Bronchial epithelial cell (primary cell): ENCODE results near the gene ELAPOR1. TPM values are rescaled to one million over a fixed set of nuclear protein-coding genes. Genes with fewer than 3 reads are reported as not detected.

Experiments used
- DNase-seq: peaks from one replicate; pipeline ENCODE4 v3.0.0-alpha.2; 2010; ENCODE audit warnings: low read depth
- FAIRE-seq: peaks from 2 replicates; lab custom pipeline; 2011; peaks lifted over from hg19 to GRCh38; lab: Jason Lieb, UNC
- H3K27me3 ChIP-seq: 2 replicates; pipeline ENCODE4 v1.5.1; 2011; ENCODE audit warnings: low read length; ENCODE audit not compliant: control insufficient read depth, insufficient read depth
- H3K36me3 ChIP-seq: 2 replicates; pipeline ENCODE4 v1.5.1; 2011; ENCODE audit warnings: low read length; ENCODE audit not compliant: control insufficient read depth, insufficient read depth
- H3K4me3 ChIP-seq: 2 replicates; pipeline ENCODE4 v1.5.1; 2011; ENCODE audit warnings: mild to moderate bottlenecking, low read depth, low read length, control low read depth
- total RNA-seq: library from RNA; depleted of rRNA; stranded (reverse); fragments of >200 nt; gene quantifications from 2 replicates; pipeline ENCODE4 v1.2.1, GENCODE V29; 2014
- TF ChIP-seq, protein P1 (sequence below): IDR thresholded peaks from 2 replicates; pipeline ENCODE4 v1.5.1; 2011; ENCODE audit warnings: mild to moderate bottlenecking, moderate library complexity, low read length, control low read depth, inconsistent platforms; ENCODE audit not compliant: insufficient read depth, severe bottlenecking

ELAPOR1 gene
- total RNA-seq, 1 donor from 2014 or later = not detected

DNA sequence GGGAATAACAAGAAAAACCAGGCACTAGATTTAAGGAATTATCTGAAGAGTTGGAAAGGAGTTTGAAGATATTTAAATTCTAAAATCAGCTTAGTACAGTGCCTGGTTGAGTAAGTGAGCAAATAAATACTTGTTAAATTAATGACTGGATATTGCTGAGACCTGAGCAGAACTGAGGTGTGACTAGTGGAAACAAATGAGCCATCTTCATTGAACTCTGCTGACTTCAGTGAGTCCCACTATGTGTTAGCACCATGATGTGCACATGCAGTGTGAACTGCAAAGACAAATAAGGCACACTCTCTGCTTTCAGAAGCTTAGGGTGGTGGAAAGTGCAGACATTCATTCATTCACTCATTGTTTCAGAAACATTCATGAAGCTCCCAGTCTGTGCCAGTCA is 48.7 kb downstream of the ELAPOR1 start:
- no peaks in the 10 kb centered on the region for H3K36me3 ChIP-seq
- no peak for FAIRE-seq
- TF ChIP-seq, protein P1, sequence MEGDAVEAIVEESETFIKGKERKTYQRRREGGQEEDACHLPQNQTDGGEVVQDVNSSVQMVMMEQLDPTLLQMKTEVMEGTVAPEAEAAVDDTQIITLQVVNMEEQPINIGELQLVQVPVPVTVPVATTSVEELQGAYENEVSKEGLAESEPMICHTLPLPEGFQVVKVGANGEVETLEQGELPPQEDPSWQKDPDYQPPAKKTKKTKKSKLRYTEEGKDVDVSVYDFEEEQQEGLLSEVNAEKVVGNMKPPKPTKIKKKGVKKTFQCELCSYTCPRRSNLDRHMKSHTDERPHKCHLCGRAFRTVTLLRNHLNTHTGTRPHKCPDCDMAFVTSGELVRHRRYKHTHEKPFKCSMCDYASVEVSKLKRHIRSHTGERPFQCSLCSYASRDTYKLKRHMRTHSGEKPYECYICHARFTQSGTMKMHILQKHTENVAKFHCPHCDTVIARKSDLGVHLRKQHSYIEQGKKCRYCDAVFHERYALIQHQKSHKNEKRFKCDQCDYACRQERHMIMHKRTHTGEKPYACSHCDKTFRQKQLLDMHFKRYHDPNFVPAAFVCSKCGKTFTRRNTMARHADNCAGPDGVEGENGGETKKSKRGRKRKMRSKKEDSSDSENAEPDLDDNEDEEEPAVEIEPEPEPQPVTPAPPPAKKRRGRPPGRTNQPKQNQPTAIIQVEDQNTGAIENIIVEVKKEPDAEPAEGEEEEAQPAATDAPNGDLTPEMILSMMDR = no peak
- DNase-seq = no peak
- no peak overlapping the region for H3K4me3 ChIP-seq
- no peaks in the 10 kb centered on the region for H3K27me3 ChIP-seq

DNA sequence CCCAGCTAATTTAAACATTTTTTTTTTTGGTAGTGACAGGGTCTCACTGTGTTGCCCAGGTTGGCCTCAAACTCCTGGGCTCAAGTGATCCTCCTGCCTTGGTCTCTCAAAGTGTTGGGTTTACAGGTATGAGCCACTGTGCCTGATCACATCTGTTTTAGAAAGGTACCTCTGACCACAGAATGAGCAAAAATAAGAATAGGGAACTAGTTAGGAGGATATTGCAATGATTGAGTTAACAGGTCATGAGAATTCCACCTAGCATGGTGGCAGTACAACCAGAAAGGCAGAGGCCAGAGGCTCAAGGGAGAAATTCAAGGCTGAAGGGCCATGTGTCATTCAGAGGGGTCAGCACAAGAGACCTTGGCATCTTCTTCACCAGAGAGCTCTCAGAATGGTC is 49.6 kb downstream of the ELAPOR1 start:
- TF ChIP-seq, protein P1 = no peak
- no peak overlapping the region for H3K4me3 ChIP-seq
- DNase-seq (no peak), FAIRE-seq (no peak)
- H3K27me3 ChIP-seq = no peaks in the 10 kb centered on the region
- H3K36me3 ChIP-seq = no peaks in the 10 kb centered on the region

Other genes starting within 250 kb of the ELAPOR1 start
- 58.9 and 62.7 TPM in 2 replicates for gene GPSM2, start 237.1 kb upstream of the ELAPOR1 start, total RNA-seq
- 18.7 and 31.3 TPM in 2 replicates for gene CLCC1, start 150.6 kb upstream of the ELAPOR1 start, total RNA-seq
- 16.8 and 21.0 TPM in 2 replicates for gene WDR47, start 72.0 kb upstream of the ELAPOR1 start, total RNA-seq
- 96.9 and 157 TPM in 2 replicates for gene TAF13, start 38.1 kb upstream of the ELAPOR1 start, total RNA-seq
- gene TMEM167B, start 23.4 kb upstream of the ELAPOR1 start, total RNA-seq = 52.7 and 56.3 TPM in 2 replicates
- gene SARS1, start 99.8 kb downstream of the ELAPOR1 start, total RNA-seq = 521 and 572 TPM in 2 replicates
- gene CELSR2, start 135.4 kb downstream of the ELAPOR1 start, total RNA-seq = 9.2 and 30.6 TPM in 2 replicates
- gene PSRC1, start 169.0 kb downstream of the ELAPOR1 start, total RNA-seq = 1.1 and 1.8 TPM in 2 replicates
- gene MYBPHL, start 192.9 kb downstream of the ELAPOR1 start, total RNA-seq = 0.26 TPM in 1 of 2 replicates, not detected in the other